ENCODE results near the gene MPDZ.

Gene MPDZ

GRCh38 chr9:13158986-13159385, 120.5 kb downstream of the MPDZ start:
- no peak for FAIRE-seq
- TF ChIP-seq, protein P1, sequence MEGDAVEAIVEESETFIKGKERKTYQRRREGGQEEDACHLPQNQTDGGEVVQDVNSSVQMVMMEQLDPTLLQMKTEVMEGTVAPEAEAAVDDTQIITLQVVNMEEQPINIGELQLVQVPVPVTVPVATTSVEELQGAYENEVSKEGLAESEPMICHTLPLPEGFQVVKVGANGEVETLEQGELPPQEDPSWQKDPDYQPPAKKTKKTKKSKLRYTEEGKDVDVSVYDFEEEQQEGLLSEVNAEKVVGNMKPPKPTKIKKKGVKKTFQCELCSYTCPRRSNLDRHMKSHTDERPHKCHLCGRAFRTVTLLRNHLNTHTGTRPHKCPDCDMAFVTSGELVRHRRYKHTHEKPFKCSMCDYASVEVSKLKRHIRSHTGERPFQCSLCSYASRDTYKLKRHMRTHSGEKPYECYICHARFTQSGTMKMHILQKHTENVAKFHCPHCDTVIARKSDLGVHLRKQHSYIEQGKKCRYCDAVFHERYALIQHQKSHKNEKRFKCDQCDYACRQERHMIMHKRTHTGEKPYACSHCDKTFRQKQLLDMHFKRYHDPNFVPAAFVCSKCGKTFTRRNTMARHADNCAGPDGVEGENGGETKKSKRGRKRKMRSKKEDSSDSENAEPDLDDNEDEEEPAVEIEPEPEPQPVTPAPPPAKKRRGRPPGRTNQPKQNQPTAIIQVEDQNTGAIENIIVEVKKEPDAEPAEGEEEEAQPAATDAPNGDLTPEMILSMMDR (IDR thresholded peaks at IDR 0.05; ENCODE audit: insufficient read depth, missing control alignments): no peak
- DNase-seq (ENCODE audit: insufficient read length, low spot score): no peak

GRCh38 chr9:13151489-13151888, 128.0 kb downstream of the MPDZ start:
- DNase-seq (ENCODE audit: insufficient read length, low spot score): no peak
- TF ChIP-seq, protein P1 (IDR thresholded peaks at IDR 0.05; ENCODE audit: insufficient read depth, missing control alignments): no peak
- no peak for FAIRE-seq

DNA sequence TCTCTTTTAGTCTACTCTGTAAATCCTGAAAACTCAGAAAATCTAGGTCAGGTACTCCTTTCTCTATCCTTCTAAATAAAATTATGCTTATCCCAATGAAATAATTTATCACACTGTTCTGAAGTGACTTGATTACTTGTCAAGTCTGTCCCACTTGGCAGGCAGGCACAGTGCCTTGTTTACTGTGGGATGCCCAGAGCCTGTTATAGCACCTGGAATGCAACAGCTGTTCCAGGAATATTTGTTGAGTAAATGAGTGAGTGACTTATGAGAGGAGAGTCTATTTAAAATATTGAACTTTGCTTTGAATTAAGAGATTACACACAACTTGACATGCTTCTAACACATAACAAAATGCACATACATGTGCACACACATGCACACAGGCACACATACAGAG, 130.0 kb downstream of the MPDZ start:
- no peak for DNase-seq (ENCODE audit: insufficient read length, low spot score)
- no peak for FAIRE-seq
- TF ChIP-seq, protein P1 (IDR thresholded peaks at IDR 0.05; ENCODE audit: insufficient read depth, missing control alignments): no peak

- DNase-seq (ENCODE audit: insufficient read length, low spot score) (no peak), FAIRE-seq (no peak)
- TF ChIP-seq, protein P1 (IDR thresholded peaks at IDR 0.05; ENCODE audit: insufficient read depth, missing control alignments): no peak
Measured at GRCh38 chr9:13146840-13147239, 132.7 kb downstream of the MPDZ start.

DNA sequence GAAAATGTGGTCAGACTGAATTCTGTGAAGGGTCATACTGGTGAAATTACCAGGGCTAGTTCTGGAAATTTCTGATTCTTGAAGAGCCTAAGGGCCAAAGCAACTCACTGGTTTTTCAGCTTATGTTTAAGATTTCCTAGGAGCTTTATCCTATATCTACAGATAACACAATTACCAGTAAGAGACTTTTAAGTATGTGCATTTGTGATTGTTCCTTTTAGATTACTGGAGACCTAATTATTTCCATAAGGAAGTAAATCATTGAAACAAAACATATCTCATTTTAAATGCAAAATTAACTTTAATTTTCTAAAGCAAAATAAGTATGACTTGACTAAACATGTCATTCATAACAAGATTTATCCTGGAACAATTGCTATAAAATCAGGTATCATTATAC, 134.2 kb downstream of the MPDZ start:
- peak; percentile 41 for FAIRE-seq
- TF ChIP-seq, protein P1 (IDR thresholded peaks at IDR 0.05; ENCODE audit: insufficient read depth, missing control alignments): no peak
- no peak for DNase-seq (ENCODE audit: insufficient read length, low spot score)

- no peak for FAIRE-seq
- TF ChIP-seq, protein P1 (IDR thresholded peaks at IDR 0.05; ENCODE audit: insufficient read depth, missing control alignments): no peak
- DNase-seq (ENCODE audit: insufficient read length, low spot score): no peak
Measured at GRCh38 chr9:13144166-13144775, 135.2 kb downstream of the MPDZ start.

DNA sequence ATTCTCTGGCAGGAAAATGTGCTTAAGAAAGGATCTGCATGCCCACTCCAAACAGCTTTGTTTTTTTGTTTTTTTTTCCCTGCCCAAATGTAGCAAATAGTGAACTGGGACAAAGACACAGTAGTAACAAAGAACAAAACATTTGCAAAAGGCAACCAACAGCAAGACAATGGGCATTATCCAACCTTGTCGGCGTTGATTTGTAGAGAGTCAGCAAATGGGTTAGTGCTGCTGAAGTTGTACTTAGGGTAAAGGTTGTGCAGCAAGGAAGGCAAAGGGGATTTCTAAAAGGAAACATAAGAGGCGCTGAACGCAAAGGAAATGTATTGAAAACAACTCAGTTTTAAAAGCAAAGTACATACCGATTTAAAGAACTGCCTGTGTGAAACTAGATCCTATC, 136.2 kb downstream of the MPDZ start:
- FAIRE-seq: no peak
- no peak for DNase-seq (ENCODE audit: insufficient read length, low spot score)
- TF ChIP-seq, protein P1 (IDR thresholded peaks at IDR 0.05; ENCODE audit: insufficient read depth, missing control alignments): no peak
